Medulla oblongata (tissue), 1 donor: ENCODE results near the gene CCSER2.
"Not testable (repeated sequence)": the region's sequence is repeated elsewhere in the genome, so short reads cannot be mapped to it uniquely, and the experiment has no call there.

ENCODE experiments used
- DNase-seq: peaks from one replicate; pipeline ENCODE4 v3.0.0-alpha.2; 2015; ENCODE audit errors: extremely low spot score

Gene CCSER2

GRCh38 chr10:84314275-84314674 lies 14.1 kb upstream of the CCSER2 start:
- no peak for DNase-seq

GRCh38 chr10:84317174-84317573 lies 11.2 kb upstream of the CCSER2 start:
- DNase-seq: peak; percentile 46

- no peak for DNase-seq
Measured at GRCh38 chr10:84321902-84322301, 6.5 kb upstream of the CCSER2 start.

GRCh38 chr10:84323566-84323965 lies 4.8 kb upstream of the CCSER2 start:
- DNase-seq: not testable (repeated sequence)

- not testable (repeated sequence) for DNase-seq
Measured at GRCh38 chr10:84326995-84327394, 1.4 kb upstream of the CCSER2 start.

- DNase-seq: no peak
Measured at GRCh38 chr10:84329196-84329611, 815 bp downstream of the CCSER2 start.

GRCh38 chr10:84329986-84330651 lies 1.7 kb downstream of the CCSER2 start:
- DNase-seq: no peak

- DNase-seq: no peak
Measured at GRCh38 chr10:84331091-84331490, 2.7 kb downstream of the CCSER2 start.

GRCh38 chr10:84333864-84334451 lies 5.6 kb downstream of the CCSER2 start:
- DNase-seq: no peak

- DNase-seq: no peak
Measured at GRCh38 chr10:84334811-84335210, 6.4 kb downstream of the CCSER2 start.

- DNase-seq: no peak
Measured at GRCh38 chr10:84335516-84335915, 7.1 kb downstream of the CCSER2 start.

GRCh38 chr10:84336406-84337090 lies 8.2 kb downstream of the CCSER2 start:
- DNase-seq: no peak

GRCh38 chr10:84337199-84337598 lies 8.8 kb downstream of the CCSER2 start:
- no peak for DNase-seq

- DNase-seq: no peak
Measured at GRCh38 chr10:84339025-84339424, 10.6 kb downstream of the CCSER2 start.

GRCh38 chr10:84340187-84340586 lies 11.8 kb downstream of the CCSER2 start:
- DNase-seq: no peak

GRCh38 chr10:84340632-84341537 lies 12.5 kb downstream of the CCSER2 start:
- DNase-seq: no peak

- DNase-seq: no peak
Measured at GRCh38 chr10:84341538-84341856, 13.1 kb downstream of the CCSER2 start.

GRCh38 chr10:84341983-84342382 lies 13.6 kb downstream of the CCSER2 start:
- no peak for DNase-seq

GRCh38 chr10:84342584-84342983 lies 14.2 kb downstream of the CCSER2 start:
- no peak for DNase-seq

- DNase-seq: no peak
Measured at GRCh38 chr10:84343831-84344230, 15.4 kb downstream of the CCSER2 start.

- no peak for DNase-seq
Measured at GRCh38 chr10:84344526-84344925, 16.1 kb downstream of the CCSER2 start.

GRCh38 chr10:84347575-84348002 lies 19.2 kb downstream of the CCSER2 start:
- not testable (repeated sequence) for DNase-seq
